Myocyte (in vitro differentiated cells): ENCODE data around the gene LTBP1. TPM values are rescaled to one million over a fixed set of nuclear protein-coding genes. Genes with fewer than 3 reads are reported as not detected.
"Not testable (repeated sequence)": the region's sequence is repeated elsewhere in the genome, so short reads cannot be mapped to it uniquely, and the experiment has no call there.

Source experiments
- DNase-seq: peaks from one replicate; pipeline ENCODE4 v3.0.0-alpha.2; 2012; ENCODE audit warnings: low read depth
- total RNA-seq: library from RNA; depleted of rRNA; stranded (reverse); fragments of >200 nt; gene quantifications from 2 replicates; pipeline ENCODE4 v1.2.3, GENCODE V29; 2014

The LTBP1 gene
- total RNA-seq, 1 donor from 2014 or later: 26.2 TPM

DNA sequence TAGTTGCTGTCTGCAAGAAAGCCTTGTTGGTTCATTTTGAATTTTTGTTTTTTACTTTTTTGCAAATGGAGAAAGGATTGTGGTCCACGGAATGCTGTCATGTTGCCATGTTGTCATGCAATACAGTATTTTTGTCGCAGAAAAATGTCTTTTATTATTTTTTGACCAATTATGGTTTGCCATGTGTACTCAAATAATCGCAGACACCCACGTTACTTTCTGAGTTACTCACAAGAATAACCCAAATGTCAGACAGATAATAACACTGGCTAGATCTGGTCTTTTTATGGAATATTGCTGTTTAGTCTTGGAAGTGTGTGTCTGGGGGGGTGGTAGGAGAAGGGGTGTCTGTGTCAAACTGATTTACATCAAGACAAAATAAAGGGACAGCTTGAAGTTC lies 188.9 kb downstream of the LTBP1 start:
- no peak for DNase-seq

DNA sequence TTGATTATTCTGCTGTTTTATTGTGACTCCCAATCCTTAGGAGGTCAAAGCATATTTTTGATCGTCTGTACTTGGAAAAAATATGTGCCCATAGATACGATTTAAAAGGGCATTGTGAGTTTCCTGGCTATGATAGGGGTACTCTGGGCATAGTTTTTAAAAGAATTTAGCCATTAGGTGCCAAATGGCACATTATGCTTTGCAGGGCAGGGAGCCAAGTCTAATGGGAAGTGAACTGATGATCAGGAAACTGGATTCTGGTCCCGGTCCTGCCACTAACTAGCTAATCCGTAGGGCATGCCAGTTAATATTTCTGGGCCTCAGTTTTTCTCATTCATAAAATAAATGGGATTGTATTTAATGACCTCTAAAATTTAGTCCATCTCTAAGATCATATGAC lies 189.3 kb downstream of the LTBP1 start:
- no peak for DNase-seq

DNA sequence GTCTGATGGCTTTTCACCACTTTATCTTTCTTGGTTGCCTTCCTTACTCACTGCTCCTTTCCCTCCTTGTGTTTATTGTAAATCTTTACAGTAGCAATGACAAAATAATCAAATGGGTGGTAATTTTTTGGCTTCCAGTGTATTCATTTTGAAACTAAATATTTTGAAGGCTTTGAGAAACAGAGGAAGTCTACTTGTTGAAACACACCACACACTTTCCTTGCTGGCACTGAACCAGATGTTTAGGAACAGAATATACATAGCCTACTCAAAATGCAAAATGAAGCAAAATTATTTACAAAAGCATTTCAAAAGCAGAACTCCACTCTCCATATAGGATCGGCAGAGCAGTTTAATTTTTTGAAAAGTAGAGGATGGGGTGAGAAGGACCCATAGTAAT lies 189.8 kb downstream of the LTBP1 start:
- no peak for DNase-seq

DNA sequence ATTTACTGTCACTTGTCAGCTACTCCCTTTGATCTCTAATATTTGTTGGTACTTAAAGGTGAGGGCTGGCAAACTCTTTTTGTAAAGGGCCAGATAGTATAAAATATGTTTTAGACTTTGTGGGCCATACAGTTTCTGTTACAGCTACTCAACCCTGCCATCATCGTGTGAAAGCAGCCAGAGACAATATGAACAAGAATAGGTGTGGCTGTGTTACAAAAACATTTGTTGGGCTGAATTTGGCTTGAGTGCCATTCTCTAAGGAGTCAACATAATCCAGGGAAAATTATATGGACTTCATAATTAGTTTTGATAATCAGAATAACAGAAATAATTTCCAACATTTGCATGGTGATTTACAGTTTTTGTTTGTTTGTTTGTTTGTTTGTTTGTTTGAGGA lies 190.6 kb downstream of the LTBP1 start:
- DNase-seq: no peak

DNA sequence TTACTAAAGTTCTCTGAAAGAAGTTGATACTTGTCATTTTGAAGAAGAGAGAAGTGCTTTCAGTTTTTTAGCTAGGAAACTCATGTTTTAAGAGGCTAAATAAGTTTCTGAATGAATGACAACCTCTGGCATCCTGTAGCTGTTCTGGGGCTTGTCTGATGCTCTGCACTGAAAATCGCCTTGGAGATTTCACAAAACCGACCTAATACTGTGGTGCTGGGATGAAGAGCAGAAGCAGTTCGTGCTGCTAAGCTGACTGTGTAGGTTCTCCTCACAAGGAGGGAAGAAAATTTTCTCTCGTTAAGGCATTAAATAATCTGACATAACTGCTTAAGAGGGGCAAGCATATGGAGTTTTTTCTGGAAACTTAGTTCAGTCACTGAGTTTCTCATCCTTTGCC lies 193.2 kb downstream of the LTBP1 start:
- DNase-seq: no peak

DNA sequence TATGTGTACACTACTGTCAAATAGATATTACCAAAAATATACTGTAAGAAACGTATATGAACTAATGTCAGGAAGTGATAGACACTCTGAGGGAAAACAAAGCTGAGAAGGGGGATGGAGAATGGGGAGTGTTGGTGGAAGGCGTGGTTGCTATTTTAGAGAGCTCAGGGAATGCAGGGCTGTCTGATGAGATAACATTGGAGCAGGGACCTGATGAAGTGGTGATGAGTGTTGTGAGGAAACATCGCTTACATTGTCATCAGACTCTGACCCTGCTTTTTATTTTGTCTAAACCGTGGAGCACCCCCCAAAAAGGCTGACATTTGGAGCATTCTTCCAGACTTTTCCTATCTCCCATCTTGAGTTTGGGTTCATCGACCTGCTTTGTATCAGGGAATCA lies 194.7 kb downstream of the LTBP1 start:
- no peak for DNase-seq

DNA sequence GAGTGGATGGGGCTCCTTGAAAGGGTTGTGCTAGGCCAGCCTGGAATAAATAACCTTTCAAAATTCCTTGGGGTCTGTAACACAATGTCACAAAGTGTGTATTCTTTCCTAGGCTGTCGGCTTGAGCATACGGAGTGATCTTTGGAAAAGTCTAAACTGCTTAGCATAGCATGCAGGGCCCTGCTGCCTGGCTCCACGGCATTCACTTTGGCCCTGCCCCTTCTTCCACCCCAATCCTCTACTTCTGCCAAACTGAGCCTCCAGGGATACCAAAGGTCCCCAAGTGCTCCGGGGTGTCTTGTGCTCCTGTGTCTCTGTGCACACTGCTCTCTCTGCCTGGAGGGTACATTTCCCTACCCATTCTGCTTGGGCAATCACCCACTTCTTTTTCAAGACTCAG lies 196.1 kb downstream of the LTBP1 start:
- DNase-seq: no peak

DNA sequence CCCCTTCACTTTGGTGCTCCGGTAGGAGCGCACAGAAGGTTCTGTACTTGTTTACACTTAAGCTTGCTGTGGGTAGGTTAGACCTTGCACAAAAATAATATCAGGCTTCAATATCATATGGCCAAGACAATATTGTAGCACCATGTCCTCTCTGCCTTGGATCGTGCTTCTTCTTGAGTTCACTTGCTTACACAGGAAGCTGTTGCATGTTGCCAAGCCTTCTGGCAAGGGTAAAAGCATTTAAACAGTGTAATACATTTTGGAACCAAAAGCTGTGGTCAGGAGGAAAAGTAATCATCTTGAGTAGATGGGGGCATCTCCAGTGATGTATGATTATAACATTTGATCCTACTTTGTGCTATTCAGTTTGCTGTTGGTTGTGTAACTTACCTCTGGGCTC lies 197.5 kb downstream of the LTBP1 start:
- DNase-seq: no peak

DNA sequence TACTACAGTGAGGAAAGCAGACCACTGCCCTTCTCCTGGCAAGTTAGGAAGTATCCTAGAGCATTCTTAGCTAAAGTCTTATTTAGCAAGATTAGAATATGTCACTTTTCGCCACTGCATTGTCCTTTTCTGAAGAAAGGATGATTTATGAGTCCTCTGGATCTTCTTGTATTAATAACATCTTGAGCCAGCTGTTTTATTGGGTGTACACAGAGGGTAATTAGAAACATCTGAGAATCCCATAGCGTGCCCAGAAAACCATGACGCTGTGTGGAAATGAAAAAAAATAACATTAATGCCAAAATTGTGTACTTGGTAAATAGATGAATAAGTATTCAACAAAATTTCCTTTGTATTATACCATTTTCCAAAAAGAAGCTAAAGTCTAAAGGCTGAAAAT lies 198.7 kb downstream of the LTBP1 start:
- no peak for DNase-seq

DNA sequence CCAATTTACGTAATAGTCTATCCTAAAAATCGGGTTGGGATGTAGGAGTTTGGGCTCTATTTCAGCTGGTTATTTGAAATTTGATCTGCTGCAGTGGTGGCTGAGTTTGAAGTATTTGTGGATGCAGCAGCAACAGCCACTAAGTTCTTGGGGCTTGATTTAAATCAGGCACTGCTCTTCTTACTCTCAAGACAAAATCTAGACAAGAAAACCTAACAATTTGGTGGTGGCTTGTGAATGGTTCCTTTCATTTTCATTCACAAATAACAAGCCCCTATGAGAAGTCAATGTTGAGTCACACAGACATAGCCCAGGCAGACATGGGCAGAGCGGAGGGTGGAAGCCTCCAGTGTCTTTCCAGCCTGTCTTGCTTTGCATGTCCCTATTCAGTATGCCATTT lies 199.3 kb downstream of the LTBP1 start:
- DNase-seq: no peak

DNA sequence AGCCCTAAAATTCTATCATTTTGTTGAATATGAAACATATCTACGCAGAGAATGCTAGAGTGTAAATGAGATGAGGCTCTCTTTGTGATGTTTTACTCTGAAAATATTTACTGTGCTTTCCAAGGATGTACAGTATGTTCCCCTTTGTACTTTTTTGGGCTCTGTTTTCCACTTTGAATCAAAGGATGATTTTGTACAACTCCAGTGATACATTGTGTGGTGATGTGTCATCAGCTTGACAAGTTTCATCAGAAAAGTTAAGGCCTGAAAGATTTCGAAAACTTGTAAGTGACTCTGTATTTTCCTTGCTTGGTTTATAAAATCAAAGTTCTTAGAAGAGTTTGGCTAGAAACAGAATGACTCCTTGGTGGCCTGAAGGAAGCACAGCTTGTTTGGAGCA lies 206.3 kb downstream of the LTBP1 start:
- DNase-seq: no peak

DNA sequence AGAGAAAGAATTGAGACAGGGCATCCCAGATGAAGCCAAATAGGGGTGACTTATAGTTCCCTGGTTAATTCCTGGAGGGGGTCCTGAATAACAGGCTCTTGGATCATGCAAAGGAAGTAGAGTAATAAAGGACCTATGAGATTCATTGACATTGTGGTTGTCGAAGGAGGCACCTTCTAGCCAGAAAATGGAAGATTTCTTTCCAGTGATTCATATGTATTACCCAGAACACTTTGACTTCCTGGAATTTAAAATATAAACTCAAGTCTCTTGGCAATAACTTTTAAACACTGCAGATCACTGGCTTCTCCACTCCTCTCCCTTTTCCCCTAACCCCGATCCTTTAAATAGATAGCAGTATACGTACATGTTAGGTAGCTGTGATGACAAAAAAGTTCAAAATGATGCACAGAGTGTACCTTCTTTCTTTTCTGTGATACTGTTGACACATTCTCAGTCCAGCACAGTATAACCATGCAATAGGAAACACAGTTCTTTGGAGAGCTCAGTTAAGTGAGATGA lies 211.8 kb downstream of the LTBP1 start:
- DNase-seq: no peak

DNA sequence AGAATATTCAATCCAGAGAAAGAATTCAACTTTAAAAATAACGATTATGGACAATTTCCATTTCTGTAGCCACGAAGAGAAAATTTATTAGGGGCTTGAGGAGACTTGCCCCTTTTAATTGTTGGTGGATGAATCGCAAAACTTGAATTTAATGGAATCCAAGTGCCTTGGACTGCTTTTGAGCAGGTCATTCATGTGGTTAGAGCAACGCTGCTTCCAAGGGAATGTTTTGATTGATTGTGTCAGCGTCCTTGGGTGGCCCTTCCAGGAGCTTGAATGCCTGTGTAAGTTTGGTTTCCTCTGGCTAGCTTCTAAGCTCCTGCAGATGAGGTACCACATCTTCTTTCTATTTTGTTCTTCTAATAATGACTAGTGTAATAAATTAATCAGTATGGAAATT lies 213.4 kb downstream of the LTBP1 start:
- no peak for DNase-seq

DNA sequence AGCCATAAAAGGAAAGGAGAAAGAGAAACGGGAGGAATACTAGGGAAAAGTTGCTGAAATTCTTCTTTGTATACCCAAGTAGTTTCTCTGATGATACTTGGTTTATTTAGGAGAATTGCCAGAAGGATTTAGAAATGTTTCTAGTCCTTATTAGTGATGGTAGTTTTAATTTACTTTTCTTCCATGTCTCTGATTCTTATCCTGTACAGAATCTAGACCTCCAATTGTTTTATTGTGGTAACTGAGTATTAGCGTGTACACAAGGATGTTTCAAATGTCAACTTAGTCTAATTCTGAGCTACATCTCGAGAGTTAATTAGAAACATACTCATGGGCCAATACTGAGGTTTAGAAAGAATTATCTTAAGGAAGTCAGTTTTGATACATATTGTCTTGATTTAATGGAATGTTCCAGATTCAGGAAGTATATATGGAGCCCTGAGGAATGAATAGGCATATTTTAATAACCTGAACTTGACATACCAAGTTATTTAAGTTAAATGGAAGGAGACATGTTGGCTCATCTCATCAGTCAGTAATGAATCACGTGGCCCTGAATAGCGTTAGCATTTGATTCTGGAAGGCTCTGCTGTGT lies 219.6 kb downstream of the LTBP1 start:
- no peak for DNase-seq

DNA sequence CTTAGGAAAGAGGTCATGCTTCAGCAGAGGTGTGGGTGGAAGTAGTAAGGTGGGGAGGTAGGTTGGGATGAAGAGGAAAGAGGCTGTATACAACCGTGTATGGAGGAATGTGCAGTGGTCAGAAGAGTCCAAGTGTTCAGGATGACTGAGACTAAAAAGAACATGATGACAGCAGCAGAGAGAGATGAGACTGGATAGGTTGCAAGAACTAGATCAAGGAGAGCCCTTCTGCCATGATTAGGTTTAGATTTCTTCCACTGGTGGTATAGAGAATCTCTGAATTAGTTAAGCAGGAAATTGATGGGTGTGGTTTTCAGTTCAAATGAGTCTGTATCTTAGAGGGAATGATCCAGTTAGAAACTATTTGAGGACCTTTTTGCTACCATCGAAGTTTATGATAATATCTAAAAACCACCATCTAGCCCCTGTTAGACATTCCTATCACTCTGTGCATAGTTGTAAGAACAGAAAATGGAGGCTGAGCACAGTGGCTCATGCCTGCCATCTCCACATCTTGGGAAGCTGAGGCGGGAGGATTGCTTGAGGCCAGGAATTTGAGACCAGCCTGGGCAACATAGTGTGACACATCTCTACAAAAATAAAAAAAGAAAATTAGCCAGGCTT lies 221.0 kb downstream of the LTBP1 start:
- DNase-seq: no peak

DNA sequence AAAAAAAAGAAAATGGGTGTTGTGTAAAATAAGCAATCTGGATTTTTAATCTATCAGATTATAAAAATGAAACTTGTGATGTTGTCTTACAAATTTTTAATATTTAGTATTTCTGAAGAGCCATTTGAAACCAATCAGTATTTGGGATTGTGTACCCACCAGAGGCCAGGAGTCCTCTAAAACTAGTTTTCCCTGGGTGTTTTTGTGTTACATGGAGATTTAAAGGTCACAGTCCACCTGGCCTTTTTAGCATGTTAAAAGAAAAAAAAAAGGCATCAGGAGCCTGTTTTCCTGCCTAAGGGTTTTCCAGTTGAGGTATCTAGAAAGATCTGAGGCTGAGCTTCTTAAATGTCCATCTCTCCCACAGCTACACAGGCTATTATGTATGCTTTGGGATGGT lies 221.7 kb downstream of the LTBP1 start:
- no peak for DNase-seq

DNA sequence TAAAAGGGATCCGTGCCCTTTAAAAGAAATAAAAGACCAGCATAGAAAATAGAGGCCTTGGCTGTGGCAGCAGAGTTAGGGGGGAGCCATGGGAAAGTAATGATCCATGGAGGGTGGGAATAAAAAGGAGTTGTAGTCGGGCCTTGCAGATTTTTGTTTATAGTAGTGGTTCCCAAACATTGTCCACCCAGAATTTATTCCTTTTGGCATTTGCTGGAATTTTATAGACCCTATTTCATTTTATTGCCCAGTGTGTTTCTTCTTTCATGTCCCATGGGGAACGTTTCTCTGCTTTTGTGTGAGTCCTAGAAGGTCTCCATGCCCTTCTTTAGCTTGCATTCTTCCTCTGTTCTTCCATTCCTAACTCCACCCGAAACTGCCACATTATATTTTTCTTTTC lies 222.2 kb downstream of the LTBP1 start:
- no peak for DNase-seq

DNA sequence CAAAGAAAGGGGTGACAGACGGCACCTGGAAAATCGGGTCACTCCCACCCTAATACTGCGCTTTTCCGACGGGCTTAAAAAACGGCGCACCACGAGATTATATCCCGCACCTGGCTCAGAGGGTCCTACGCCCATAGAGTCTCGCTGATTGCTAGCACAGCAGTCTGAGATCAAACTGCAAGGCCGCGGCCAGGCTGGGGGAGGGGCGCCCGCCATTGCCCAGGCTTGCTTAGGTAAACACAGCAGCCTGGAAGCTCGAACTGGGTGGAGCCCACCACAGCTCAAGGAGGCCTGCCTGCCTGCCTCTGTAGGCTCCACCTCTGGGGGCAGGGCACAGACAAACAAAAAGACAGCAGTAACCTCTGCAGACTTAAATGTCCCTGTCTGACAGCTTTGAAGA lies 223.5 kb downstream of the LTBP1 start:
- not testable (repeated sequence) for DNase-seq

DNA sequence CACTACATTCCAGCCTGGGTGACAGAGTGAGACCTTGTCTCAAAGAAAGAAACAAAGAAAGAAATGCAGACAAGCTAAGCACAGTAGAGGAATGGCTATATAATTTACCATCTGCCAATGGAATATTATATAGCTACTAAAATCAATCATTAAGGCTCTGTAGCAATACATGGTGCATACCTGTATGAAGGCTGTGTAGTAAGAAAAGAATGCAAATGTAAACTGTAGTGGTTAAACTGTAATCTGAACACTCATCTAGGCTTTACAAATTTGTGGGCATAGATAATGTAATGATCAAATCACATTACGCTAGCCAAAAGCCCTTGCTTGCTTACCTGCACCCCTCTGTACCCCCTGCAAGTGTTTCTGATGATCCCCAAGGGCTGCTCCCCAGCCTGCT lies 230.9 kb downstream of the LTBP1 start:
- DNase-seq: no peak

DNA sequence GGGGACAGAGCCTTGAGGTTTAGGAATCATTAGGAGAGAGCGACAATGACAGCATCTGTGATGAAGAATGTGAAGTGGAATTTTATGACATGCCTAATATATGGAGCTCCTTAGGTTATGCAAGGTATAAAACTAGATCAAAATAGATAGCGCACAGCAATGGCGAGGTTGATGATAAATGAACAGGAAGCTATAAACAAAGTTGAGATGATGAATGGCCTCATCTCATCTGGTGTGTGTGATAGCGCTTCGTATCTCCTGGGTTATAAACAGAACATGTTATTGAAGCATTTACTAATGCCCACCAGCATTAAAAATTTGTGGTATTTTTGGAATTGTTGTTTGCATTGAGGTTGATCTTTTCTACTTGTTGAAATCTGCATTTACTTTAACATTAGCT lies 231.5 kb downstream of the LTBP1 start:
- DNase-seq: no peak

DNA sequence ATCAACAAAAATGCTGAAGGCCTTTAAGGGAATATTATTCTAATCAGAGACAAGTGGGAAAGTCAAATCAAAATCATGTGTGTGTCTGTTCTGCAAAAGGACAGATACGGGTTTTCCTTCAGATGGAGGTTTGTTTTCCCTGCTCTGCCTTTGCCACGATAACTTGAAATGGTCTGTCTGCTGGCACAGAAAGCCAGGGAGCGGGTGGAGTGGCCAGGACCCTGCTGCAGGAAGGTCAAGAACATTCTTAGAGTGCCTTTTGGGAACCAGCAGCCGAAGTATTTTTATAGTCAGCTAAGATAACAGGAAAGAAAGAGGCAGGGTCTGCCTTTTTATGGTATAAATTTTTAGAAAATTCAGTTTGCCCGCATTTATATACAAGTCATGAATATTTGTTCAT lies 234.2 kb downstream of the LTBP1 start:
- DNase-seq: no peak

DNA sequence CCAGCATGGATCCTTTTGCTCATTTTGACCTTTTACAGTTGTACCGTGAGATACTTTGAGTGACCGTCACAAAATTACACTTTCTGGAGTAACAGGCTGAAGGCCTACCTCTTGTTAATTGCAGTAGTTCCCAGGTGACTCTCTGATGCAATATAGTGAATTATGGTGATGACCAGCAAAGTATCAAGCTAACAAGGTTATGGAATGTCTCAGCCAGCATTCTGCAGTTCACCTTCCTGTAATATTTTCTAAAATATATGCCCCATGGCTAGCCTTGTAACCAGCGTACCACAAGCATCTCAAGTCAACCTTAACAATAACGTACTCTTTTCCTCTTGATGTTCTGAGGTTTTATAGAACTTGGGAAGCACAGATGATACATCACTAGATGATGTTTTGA lies 234.7 kb downstream of the LTBP1 start:
- DNase-seq: no peak

DNA sequence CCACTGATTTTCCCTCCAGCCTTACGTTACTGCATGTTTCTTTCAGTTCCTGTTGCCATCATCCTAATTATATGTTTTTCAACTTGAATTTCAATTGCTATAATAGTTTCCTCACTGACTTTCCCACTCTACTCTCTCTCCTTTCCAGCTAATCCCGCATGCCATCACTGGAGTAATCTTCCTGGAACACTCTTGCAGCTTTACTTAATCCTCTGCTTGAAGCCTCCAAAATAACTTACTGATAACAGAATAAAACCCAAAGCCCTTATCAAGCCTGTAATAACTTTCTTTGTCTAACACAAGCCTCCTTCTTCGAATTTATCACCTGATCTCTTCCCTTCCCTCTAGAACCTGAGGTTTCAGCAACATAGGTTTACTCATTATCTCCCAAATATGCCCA lies 237.3 kb downstream of the LTBP1 start:
- DNase-seq: no peak

DNA sequence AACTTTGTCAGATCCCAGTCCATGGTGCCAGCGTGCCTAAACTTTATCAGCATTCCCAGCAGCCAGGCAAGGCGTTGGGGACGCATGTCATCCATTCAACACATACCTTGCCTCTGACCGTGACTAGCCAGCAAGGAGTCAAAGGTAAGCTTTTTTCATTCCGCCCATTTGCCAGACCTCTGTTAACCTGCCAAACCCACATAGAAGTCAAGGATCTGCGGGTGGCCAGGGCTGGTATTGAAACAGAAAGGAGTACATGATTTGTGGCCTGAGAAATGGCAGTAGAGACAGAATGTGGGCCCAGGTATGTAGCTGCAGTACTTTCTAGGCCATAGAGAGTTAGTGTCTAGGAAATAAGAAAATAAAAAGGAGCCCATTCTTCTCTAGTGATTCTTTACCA lies 240.2 kb downstream of the LTBP1 start:
- no peak for DNase-seq
